GM10847 (cell line): ENCODE results near the gene ARSG.

Source experiments
- POLR2A ChIP-seq: IDR thresholded peaks from 2 replicates; pipeline ENCODE4 v1.6.1; 2011; ENCODE audit not compliant: insufficient read length; ENCODE audit errors: extremely low read depth

The ARSG gene

DNA sequence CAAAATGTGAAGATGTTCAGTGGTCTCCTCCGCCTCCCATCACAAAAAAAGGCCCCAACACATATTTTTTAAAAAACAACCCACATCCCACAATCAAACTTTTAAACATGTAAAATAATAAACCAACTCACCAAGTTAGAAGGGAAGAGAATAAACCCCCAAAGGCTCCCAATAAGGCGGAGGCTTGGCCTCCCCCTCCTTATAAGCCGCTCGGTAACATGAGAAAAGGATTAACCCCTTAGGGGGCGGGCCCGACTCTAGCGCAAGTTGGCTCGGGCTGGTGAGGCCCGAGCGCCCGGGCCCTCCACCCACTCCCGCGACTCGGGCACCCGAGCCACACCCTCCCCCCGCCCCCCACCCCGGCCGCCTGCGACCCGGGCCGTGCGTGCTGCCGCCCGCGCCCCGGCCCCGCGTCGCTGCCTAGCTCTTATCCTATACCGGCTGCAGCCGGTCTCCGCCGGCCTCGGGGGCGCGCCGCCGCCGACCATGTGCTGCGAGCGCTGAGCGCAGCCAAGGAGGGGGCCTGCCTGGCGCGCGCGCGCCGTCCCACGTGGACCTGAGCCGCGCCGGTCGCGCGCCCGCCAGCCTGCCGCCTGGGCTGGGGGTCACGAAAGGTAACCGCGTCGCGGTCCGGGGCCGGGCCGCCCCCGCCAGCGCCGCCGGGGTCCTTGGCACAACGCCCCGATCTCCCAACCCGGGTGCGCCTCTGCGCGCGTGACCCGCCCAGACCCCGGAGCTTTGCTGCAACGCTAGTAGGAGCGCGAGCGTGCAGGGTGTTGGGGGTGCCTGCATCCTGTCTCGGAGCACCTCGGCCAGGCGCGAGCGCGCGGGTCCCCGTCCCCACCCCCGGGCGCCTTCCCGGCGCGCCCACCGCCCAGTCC is at the start of gene ARSG, which contains the start of gene SLC16A6:
ARSG (plus strand) TSS at position 541 of the 881 bp plus-strand sequence. CDS start 15,999 bp downstream, outside the sequence.
SLC16A6 (minus strand) TSS at position 173 of the 881 bp plus-strand sequence. CDS start 12,807 bp downstream, outside the sequence.
- TF ChIP-seq POLR2A: peak; percentile 56

DNA sequence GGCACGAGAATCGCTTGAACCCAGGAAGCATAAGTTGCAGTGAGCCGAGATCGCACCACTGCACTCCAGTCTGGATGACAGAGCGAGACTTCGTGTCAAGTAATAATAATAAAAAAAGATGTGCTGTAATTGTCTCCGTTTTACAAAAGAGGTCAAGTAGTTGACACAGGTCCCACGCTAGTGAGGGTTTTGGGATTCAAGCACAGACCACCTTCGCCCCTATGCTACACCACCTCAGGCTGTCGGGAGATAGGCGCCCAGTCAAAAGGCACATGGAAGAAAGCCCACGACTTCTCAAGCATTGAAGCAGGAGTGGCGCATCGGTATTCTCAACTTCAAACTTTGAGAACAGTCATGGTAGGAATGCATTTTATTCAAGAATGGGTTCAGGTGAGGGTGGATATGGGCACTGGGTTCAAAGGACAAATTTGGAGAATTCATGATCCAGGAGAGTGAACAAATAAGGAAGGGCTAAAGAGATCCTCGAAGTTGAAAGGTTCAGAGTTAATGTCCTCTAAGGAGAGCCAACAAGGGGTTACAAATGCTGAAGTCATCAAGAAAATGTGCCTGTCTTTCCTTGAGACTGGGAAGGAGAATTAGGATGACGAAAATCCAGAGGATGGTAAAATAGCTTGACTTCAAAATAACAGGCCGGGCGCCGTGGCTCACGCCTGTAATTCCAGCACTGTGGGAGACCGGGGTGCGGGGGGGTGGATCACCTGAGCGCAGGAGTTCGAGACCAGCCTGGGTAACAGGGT is 44.8 kb upstream of the ARSG start:
- TF ChIP-seq POLR2A: no peak

DNA sequence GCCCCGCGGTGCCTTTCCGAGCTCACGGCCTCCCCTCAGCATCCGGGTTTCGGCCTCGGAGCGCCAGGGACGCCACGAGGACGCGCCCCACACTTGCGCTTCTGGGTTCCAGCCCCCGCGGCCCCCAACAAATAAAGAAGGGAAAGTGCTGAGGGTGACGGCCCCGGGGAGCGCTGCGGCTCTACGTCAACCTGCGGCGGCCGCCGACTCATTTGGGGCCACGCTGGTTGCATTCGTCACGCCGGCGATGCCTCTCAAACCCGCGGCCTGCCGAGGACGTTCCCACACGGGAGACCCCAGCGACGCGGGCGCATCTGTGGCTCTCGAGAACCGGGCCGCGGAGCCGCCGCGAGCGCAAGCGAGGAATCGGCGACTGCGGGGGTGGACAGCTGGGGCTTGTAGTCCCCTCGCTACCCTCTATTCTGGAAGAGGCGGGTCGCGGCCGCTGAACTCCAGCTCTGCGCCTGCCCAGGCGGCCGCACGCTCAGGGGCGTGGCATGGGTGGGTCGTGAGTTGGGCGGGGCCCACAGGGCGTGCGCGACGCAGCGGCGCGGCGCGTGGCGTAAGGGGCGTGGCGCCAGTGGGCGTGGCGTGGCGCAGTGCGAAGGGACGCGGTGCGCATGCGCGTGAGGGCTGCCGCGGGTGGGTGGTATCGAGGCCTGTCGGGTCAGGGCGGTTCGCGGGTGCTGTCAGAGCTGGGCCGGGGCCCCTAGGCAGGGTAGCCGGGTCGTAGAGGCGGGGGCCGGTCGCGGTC is 43.7 kb upstream of the ARSG start, which contains the start of gene AMZ2:
AMZ2 (plus strand) TSS at position 599 of the 754 bp plus-strand sequence. CDS start 2,145 bp downstream, outside the sequence.
- TF ChIP-seq POLR2A: peak; percentile 78

DNA sequence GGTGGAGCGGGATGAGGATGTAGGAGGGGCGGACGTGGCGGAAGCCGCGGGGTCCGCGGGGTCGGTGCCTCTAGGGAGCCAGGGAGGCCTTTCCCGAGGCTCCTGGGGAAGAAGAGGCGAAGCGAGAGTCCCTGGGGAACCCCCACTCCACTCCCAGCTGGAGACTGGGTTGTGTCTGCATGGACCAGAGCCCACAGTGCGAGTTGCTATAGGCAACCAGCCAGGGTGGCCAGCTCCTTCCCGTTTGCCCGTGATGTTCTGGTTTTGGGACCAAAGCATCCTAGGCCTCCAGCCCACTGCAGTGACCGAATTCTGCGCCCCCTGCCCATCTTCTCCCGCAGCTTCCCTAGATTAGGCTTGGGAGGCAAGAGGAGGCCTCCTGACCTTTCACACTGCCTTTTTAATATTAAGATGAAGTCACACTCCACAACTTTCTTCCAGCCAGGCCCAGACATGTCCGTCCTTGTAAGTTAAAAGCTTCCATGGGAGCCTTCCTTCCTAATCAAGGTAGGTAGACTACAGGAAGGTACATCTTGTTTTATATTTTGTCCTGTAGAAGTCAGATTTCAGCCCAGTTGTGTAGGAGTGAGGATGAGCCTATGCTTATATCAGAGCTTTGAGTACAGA is 43.0 kb upstream of the ARSG start:
- no peak for TF ChIP-seq POLR2A

DNA sequence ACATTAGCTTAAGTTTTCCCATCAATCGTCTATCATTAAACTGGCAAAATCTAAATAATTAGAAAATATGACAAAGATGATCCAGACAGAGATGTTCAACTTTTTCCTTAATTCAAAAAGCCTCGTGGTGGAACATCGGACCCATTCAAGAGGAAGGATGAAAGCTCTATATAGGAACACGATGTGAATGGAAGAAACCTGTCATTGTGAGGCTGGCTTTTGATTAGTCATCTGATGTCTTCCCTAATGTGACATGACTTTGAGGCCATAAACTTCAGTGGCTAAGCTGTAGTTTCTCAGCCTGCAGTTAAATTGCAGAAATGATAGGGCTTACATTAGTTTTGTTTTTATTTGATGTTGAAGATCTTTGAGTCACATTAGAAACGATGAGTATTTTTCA is 42.4 kb upstream of the ARSG start:
- TF ChIP-seq POLR2A: no peak

DNA sequence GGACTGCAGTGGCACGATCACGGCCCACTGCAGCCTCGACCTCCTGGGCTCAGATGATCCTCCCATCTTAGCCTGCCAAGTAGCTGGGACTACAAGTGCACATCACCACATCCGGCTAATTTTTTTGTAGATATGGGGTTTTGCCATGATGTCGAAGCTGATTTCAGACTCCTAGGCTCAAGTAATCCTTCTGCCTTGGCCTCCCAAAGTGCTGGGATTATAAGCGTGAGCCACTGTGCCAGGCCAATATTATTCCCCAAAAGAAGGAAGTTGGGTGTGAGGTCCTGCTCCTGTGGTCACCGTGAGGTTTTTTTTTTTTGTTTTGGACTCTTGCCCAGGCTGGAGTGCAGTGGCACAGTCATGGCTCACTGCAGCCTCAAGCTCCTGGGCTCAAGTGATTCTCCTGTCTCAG is 41.9 kb upstream of the ARSG start:
- no peak for TF ChIP-seq POLR2A

DNA sequence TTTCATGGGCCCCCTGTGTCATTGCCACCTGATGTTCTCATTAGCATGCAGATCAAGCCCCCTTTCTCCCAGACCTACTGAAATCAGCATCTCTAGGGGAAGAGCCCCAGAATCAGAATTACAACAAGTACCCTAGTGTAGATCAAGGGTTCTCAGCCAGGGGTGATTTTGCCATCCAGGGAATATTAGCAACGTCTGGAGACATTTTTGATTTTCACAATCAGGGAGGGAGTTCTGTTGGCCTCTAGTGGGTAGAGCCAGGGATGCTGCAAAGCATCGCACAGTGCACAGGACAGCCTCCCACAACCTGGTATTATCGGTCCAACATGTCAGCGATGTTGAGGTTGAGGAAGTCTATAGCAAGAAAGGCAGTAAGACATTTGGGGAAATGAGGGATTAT is 36.1 kb upstream of the ARSG start:
- TF ChIP-seq POLR2A: no peak

DNA sequence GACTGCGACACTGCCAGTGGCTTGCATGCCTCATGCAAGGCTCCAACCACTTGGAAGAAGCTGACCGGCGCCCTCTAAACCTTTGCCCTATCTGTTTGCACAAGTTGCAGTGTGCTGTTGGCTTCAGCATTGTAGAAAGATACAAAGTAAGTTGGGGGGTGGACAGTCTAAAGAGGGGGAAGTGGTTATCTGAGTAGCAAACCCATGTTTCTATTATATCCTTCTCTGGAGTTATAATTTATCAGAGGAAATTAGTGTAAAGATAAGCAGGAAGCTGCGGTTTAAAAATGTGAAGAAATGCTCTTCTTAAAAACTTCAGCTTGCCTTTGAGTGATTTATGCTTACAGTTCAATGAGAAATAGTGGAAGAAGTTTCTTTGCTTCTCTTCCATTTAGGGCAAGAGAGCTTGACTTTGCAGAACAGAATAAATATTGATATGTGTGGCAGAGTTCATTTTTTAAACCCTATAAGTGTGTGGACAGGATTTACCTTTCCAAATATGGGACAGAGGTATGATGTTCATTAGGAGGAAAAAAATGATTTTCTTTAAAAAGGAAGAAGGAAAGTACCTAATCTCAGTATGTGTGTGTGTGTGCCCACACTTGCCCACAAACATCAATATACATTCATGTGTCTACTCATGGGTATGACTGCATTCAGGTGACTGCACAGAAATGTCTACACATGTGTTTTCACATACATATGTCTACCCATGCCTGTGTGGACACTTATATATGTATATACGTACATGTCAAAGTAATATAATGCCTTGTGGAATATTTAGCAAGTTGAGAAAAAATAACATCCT is 35.4 kb upstream of the ARSG start:
- TF ChIP-seq POLR2A: no peak

DNA sequence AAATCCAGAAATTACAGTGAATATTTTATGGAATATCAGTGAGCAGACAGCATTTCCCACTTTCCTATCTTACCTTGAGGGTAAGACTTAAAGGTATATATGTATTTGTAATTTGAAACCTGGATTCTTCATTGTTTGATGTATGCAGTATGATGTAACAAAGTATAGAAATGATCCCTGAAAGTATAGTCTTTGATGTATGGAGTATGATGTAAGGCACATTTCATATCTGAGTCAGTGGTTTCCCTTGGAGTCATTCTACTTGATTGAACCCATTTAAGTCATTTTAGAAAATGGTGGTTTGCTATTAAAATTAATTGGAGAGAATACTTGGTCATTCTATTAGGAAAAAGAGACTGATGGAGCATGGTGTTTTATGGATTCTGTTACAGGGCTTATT is 33.4 kb upstream of the ARSG start:
- no peak for TF ChIP-seq POLR2A

DNA sequence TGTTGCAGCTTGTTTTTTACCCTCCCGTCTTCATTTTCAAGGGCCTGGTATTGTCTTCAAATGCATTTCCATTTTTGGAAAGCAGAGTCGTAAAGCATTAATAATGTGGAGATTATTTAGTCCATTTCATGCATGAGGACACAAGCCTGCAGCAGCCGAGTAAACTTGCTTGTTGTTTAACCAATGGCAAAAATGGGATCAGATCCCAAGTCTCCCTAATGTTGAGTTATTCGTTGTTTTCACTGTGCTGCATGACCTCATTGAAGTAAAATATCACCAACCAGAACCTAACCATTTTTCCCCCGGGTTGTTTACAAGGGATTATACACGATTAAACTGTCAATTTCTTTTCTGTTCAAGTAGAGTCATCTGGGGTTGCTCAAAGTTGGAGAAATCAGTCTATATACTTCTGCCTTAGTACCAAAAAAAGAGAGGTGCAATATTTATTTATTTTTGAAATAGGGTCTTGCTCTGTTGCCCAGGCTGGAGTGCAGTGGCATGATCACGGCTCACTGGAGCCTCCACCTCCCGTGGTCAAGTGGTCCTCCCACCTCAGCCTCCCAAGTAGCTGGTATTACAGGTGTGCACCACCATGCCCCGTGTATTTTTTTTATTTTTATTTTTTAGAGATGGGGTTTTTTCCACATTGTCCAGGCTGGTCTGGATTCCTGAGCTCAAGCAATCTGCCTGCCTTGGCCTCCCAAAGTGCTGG is 31.1 kb upstream of the ARSG start:
- no peak for TF ChIP-seq POLR2A

DNA sequence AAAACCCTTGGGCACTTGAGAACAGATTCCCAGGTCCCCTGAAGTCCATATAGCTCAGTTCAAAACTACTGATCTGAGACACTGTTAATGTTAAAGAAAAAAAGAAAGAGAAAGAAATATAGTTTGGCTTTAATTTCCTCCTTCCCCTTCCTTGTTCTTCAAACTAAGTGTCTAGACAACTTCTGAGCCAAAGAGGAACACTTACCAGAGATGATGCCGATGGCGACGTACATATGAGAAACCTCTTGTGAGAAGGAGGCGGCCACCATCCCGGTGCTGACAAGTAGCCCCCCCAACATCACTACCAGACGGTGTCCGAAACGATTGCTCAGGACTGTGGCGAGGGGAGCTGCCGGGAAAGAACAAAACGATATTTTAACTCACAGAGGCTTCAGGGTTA is 17.6 kb upstream of the ARSG start:
- no peak for TF ChIP-seq POLR2A

DNA sequence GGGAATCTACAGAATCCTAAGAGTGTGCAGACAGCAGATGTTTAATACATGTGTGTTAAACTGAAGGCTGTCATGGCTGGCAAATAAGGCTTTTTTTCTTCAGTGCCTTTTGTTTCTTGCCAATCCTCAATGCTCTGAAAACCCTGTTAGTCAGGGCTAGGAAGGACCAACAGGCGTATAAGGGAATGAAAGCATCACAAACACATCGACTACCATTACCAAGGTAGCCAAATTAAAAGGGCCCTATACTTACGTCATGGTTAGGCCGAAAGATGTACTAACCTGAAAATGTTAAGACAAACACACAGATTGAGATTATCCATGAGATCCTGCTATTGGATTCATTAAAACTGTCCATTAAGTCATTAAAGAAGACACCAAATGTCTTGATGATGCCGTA is 13.5 kb upstream of the ARSG start:
- TF ChIP-seq POLR2A: no peak

DNA sequence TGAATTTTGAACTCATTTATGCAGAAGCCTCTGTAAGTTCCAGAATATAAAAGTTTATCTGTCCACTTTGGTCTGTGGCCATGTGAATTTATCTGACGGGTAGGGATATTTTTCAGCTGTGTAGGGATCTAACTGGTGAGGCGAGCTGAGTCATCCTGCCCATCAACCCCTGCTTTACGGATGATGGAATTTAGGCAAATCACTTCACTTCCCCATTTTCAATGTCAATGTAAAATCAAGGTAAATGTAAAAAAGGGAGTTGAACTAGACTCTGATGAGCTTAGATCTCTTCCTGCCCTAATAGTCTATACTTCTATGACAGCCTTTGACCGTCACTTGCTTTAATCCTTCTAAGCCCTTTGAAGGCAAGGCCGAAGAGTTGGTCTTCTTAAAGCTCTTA is 2.9 kb upstream of the ARSG start:
- no peak for TF ChIP-seq POLR2A

DNA sequence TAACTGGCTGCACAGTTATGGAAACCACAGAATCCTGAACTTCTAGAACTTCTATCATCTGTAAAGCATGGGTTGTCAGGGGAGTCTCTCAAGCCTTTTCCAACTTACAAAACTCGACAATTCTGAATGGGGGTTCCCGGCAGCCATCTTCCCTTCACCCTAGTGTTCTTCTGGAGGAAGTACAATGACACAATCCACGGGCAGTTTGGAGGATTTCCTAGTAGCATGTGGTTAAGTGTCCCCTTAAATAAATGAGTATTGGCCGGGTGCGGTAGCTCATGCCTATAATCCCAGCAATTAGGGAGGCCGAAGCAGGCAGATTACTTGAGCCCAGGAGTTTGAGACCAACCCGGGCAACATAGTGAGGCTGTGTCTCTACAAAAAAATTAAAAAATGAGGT is 2.5 kb upstream of the ARSG start:
- TF ChIP-seq POLR2A: no peak

DNA sequence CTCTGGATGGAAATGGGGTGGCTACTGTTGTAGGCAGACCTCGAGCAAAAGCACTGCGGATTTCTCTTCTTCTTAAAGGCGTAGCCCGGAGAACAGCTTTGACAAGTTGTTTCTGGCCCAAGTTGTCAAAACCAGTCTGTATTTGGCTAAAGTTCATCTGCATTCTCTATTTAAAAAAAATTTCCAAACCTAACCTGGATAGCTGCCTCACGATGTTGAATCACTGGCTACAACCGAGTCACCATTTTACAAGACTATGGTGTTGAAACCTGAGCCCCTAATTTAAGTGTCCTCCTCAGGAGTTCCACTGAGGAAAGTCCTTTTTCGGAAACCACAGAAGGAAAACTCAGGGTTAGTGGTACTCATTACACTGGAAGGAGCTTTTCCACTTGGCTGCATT is 1.8 kb upstream of the ARSG start:
- no peak for TF ChIP-seq POLR2A
